GM12878 (cell line): Measurements from ENCODE around the gene GSG1. TPM values are rescaled to one million over a fixed set of nuclear protein-coding genes. Genes with fewer than 3 reads are reported as not detected.

Source experiments
- ATAC-seq: fragments of 200-7000 bp; cut with Tn5 transposase; 3 replicates; pipeline ENCODE4 v1.9.1; 2020; ENCODE audit warnings: mild to moderate bottlenecking, moderate library complexity
- BruUV-seq: library from RNA; stranded (reverse); fragments of 400-500 nt; replicated peaks from 2 replicates; lab custom pipeline; 2021; lab: Mats Ljungman, UMichigan
- CTCF ChIA-PET: fragments of 300-600 bp; sonication (Branson Sonifier 250); formaldehyde crosslinking; extraction: SDS; loops from one replicate; lab custom pipeline; 2021; ENCODE audit warnings: inconsistent platforms; lab: Yijun Ruan, JAX
- POLR2A ChIA-PET: fragments of 350-600 bp; formaldehyde crosslinking; extraction: SDS; loops from one replicate; lab custom pipeline; 2021; ENCODE audit warnings: inconsistent platforms; lab: Charles Lee
- RAD21 ChIA-PET: fragments of 300-600 bp; sonication (Branson Sonifier 250); formaldehyde crosslinking; loops from one replicate; lab custom pipeline; 2023; ENCODE audit warnings: antibody characterized with exemption; ENCODE audit not compliant: unreplicated experiment; lab: Charles Lee
- SMC1A ChIA-PET: fragments of 300-600 bp; sonication (Branson Sonifier 250); formaldehyde crosslinking; loops from one replicate; lab custom pipeline; 2023; ENCODE audit not compliant: unreplicated experiment, uncharacterized antibody; lab: Charles Lee
- DNase-seq: peaks from one replicate; pipeline ENCODE4 v3.0.0-alpha.2; 2011; ENCODE audit warnings: low read depth, low spot score
- FAIRE-seq: peaks from 3 replicates; lab custom pipeline; 2011; peaks lifted over from hg19 to GRCh38; lab: Jason Lieb, UNC
- H2AFZ ChIP-seq: 2 replicates; pipeline ENCODE4 v1.6.0; 2011; ENCODE audit warnings: low read depth, low read length, control low read depth; ENCODE audit not compliant: control insufficient read depth
- H3K27ac ChIP-seq: 2 replicates; pipeline ENCODE4 v1.5.1; 2011; ENCODE audit warnings: control low read depth; ENCODE audit not compliant: control insufficient read depth, insufficient read depth
- H3K27me3 ChIP-seq, 2 experiments: replicated peaks in 1 of 2; 2 replicates each; pipeline versions ENCODE4 v1.6.0 to v1.6.1; 2011; ENCODE audit warnings: low read length in 1 of 2; ENCODE audit not compliant: control insufficient read depth in 2 of 2, insufficient read depth in 2 of 2
- H3K36me3 ChIP-seq, 2 experiments: 2 replicates each; pipeline ENCODE4 v1.5.1; 2011; ENCODE audit warnings: low read length in 1 of 2; ENCODE audit not compliant: control insufficient read depth in 2 of 2, insufficient read depth in 2 of 2
- H3K4me1 ChIP-seq: 2 replicates; pipeline ENCODE4 v1.6.1; 2011; ENCODE audit warnings: mild to moderate bottlenecking, low read length, moderate library complexity, mixed read lengths; ENCODE audit not compliant: control insufficient read depth, insufficient read depth
- H3K4me2 ChIP-seq: 2 replicates; pipeline ENCODE4 v1.6.0; 2011; ENCODE audit warnings: control low read depth; ENCODE audit not compliant: control insufficient read depth, insufficient read depth
- H3K4me3 ChIP-seq: fragments of 200-600 bp; sonication (generic); 2 replicates; pipeline ENCODE4 v1.5.1; 2016
- H3K79me2 ChIP-seq: 2 replicates; pipeline ENCODE4 v1.6.0; 2011; ENCODE audit warnings: low read length; ENCODE audit not compliant: control insufficient read depth, insufficient read depth
- H3K9ac ChIP-seq: 2 replicates; pipeline ENCODE4 v1.8.0; 2011; ENCODE audit warnings: low read length, control low read depth, mixed read lengths; ENCODE audit not compliant: control insufficient read depth, insufficient read depth
- H3K9me3 ChIP-seq: replicated peaks from 3 replicates; pipeline ENCODE4 v1.5.1; 2011; ENCODE audit warnings: mild to moderate bottlenecking, low read length; ENCODE audit not compliant: control insufficient read depth, insufficient read depth
- H4K20me1 ChIP-seq: 2 replicates; pipeline ENCODE4 v1.6.0; 2011; ENCODE audit not compliant: control insufficient read depth, insufficient read depth
- BMI1 ChIP-seq: fragments of 450-650 bp; IDR thresholded peaks from 2 replicates; pipeline ENCODE4 v1.6.1; 2016; ENCODE audit warnings: mild to moderate bottlenecking, moderate library complexity, borderline replicate concordance
- BRCA1 ChIP-seq: IDR thresholded peaks from 2 replicates; pipeline ENCODE4 v1.6.1; 2011; ENCODE audit warnings: low read depth, low read length, improper control_type of control experiment
- CBX5 ChIP-seq: sonication (generic); IDR thresholded peaks from 2 replicates; pipeline ENCODE4 v1.6.1; 2016; ENCODE audit warnings: low read depth, moderate library complexity, mild to moderate bottlenecking, inconsistent platforms
- E4F1 ChIP-seq: fragments of 450-650 bp; IDR thresholded peaks from 2 replicates; pipeline ENCODE4 v1.6.1; 2018; ENCODE audit warnings: borderline replicate concordance, mild to moderate bottlenecking; ENCODE audit not compliant: partially characterized antibody
- EP300 ChIP-seq, 2 experiments: fragments of 150-350 bp in 1 of 2; IDR thresholded peaks; 2 replicates each; pipeline ENCODE4 v1.6.1; 2011 to 2012; ENCODE audit warnings: low read depth in 2 of 2, low read length in 2 of 2, borderline replicate concordance in 1 of 2, improper control_type of control experiment in 1 of 2, inconsistent platforms in 1 of 2; ENCODE audit not compliant: control insufficient read depth in 1 of 2
- ESRRA ChIP-seq: IDR thresholded peaks from 2 replicates; pipeline ENCODE4 v1.6.1; 2012; ENCODE audit warnings: mild to moderate bottlenecking, low read length, improper control_type of control experiment
- HDAC2 ChIP-seq: fragments of 200-600 bp; sonication (generic); IDR thresholded peaks from 2 replicates; pipeline ENCODE4 v1.6.1; 2017
- MEF2B ChIP-seq: fragments of 450-650 bp; IDR thresholded peaks from 2 replicates; pipeline ENCODE4 v1.6.1; 2018; ENCODE audit warnings: mild to moderate bottlenecking, moderate library complexity; ENCODE audit not compliant: partially characterized antibody, poor library complexity, severe bottlenecking
- MXI1 ChIP-seq: fragments of 150-350 bp; IDR thresholded peaks from 2 replicates; pipeline ENCODE4 v1.6.1; 2011; ENCODE audit warnings: low read depth, mild to moderate bottlenecking, inconsistent platforms, low read length, improper control_type of control experiment
- NR2C2 ChIP-seq: IDR thresholded peaks from 2 replicates; pipeline ENCODE4 v1.6.1; 2011; ENCODE audit warnings: borderline replicate concordance, low read depth; ENCODE audit not compliant: control insufficient read depth, insufficient read length
- SRF ChIP-seq, 2 experiments: IDR thresholded peaks; 2 replicates each; pipeline ENCODE4 v1.6.1; 2011; ENCODE audit warnings: low read depth in 2 of 2, low read length in 2 of 2, mild to moderate bottlenecking in 1 of 2, moderate library complexity in 1 of 2
- SUZ12 ChIP-seq: fragments of 200-600 bp; sonication (generic); IDR thresholded peaks from one replicate; pipeline ENCODE4 v1.6.1; 2018; ENCODE audit warnings: antibody characterized with exemption, mild to moderate bottlenecking; ENCODE audit not compliant: unreplicated experiment
- TCF12 ChIP-seq: IDR thresholded peaks from 2 replicates; pipeline ENCODE4 v1.6.1; 2011; ENCODE audit warnings: low read depth, mild to moderate bottlenecking, low read length
- TCF3 ChIP-seq: IDR thresholded peaks from 2 replicates; pipeline ENCODE4 v1.6.1; 2012; ENCODE audit warnings: low read depth, mild to moderate bottlenecking, low read length, borderline replicate concordance; ENCODE audit not compliant: insufficient read depth
- USF2 ChIP-seq: IDR thresholded peaks from 2 replicates; pipeline ENCODE4 v1.6.1; 2011; ENCODE audit warnings: low read depth, low read length, improper control_type of control experiment, borderline replicate concordance
- YY1 ChIP-seq: IDR thresholded peaks from 2 replicates; pipeline ENCODE4 v1.6.1; 2011; ENCODE audit warnings: low read depth, mild to moderate bottlenecking, low read length
- ZSCAN29 ChIP-seq: fragments of 450-650 bp; IDR thresholded peaks from 2 replicates; pipeline ENCODE4 v1.6.1; 2017; ENCODE audit warnings: mild to moderate bottlenecking, moderate library complexity
- WGBS: methylation state at CpG from one replicate; pipeline ENCODE4 v1.1.6; 2016; ENCODE audit warnings: low lambda C conversion rate; ENCODE audit not compliant: insufficient replicate concordance, insufficient coverage; ENCODE audit errors: missing lambda C conversion rate; 5-methylcytosine and 5-hydroxymethylcytosine counted together
- in situ Hi-C: fragments of 300-500 bp; cut with MboI; formaldehyde crosslinking; loops from 9 replicates; pipeline ENCODE4 v1.14.3; 2018; ENCODE audit warnings: mixed read lengths
- intact Hi-C: fragments of 100-400 bp; cut with micrococcal nuclease; formaldehyde crosslinking; loops from one replicate; pipeline ENCODE4 v1.14.2; 2022; ENCODE audit not compliant: unreplicated experiment
- polyA plus RNA-seq, 11 experiments: library from polyadenylated mRNA; depleted of rRNA in 4 of 11; unstranded in 6 of 11; stranded (reverse) in 5 of 11; fragments of >200 nt; fragmentation: Nextera tagmentation in 4 of 11; fragmentation: Illumina TruSeq in 1 of 11; extraction: Ambion mirVana in 4 of 11; extraction: Trizol in 1 of 11; gene quantifications; 1 replicate in 1 of 11; 2 replicates in 10 of 11; pipeline versions ENCODE4 v1.2.1 to v1.2.3, GENCODE V29; 2011 to 2016; ENCODE audit warnings: inconsistent platforms in 2 of 11, missing spikeins in 2 of 11, low read depth in 1 of 11
- total RNA-seq, 4 experiments: library from RNA; depleted of rRNA in 3 of 4; stranded (reverse); fragments of >200 nt in 3 of 4; fragmentation: Illumina TruSeq in 1 of 4; extraction: Trizol in 1 of 4; gene quantifications; 2 replicates each; pipeline versions ENCODE4 v1.2.1 to v1.2.3, GENCODE V29; 2013 to 2021

The GSG1 gene
- total and polyA plus RNA-seq, 10 of the 15 experiments (the other 5 are each of a cell fraction or from before 2014, with no cell fraction given) = not detected

GRCh38 chr12:13101821-13102375 lies 1.6 kb downstream of the GSG1 start (continued):
- no peak for TF ChIP-seq NR2C2
- no peak for TF ChIP-seq ZSCAN29
- no peak for TF ChIP-seq BRCA1
- TF ChIP-seq, all 136 proteins: peak for 0

GRCh38 chr12:13100882-13101769 lies 2.3 kb downstream of the GSG1 start:
- H4K20me1 ChIP-seq = no peaks in the 10 kb centered on the region
- ChIA-PET SMC1A (interaction anchor here (0.6 kb wide), 1 partner anchor 72 kb away, joined by 3 read pairs; no protein-coding TSS in a partner anchor), POLR2A (no interaction called here), CTCF (interaction anchor here (1.5 to 2.7 kb wide), 3 partner anchors 9 to 312 kb away, joined by 3 to 7 read pairs (median 3); no protein-coding TSS in a partner anchor), RAD21 (interaction anchor here (1.4 kb wide), 1 partner anchor 111 kb away, joined by 5 read pairs; no protein-coding TSS in a partner anchor)
- H3K27me3 ChIP-seq = peaks cover 2 to 12% of the 10 kb centered on the region in 2 experiments; a peak in 3 of 4 replicates
- no peak for DNase-seq
- peak; percentile 63 for TF ChIP-seq MEF2B
- TF ChIP-seq TCF12 = 0 out of 2 replicates have a peak, but pooled peaks have one; percentile 43
- TF ChIP-seq YY1 = 0 out of 2 replicates have a peak, but pooled peaks have one; percentile 21
- peak; percentile 70 for TF ChIP-seq SUZ12
- 0 out of 2 replicates have a peak, but pooled peaks have one; percentile 6 for TF ChIP-seq TCF3
- TF ChIP-seq E4F1 = peak; percentile 81
- no peak for TF ChIP-seq USF2
- TF ChIP-seq CBX5 = no peak
- TF ChIP-seq BMI1 = peak; percentile 92
- no peak for TF ChIP-seq HDAC2
- no peak; a peak in 1 of 4 replicates for TF ChIP-seq EP300 (IDR thresholded peaks at IDR 0.05; ENCODE audit: borderline replicate concordance in 1 of 2, control insufficient read depth in 1 of 2, low read depth in 2 of 2, low read length in 2 of 2)
- peak; percentile 97 for TF ChIP-seq MXI1
- TF ChIP-seq SRF (IDR thresholded peaks at IDR 0.05; ENCODE audit: low read depth in 2 of 2, low read length in 2 of 2) = peak; percentile 27 to 47; a peak in 1 of 4 replicates
- TF ChIP-seq ESRRA = no peak
- H3K36me3 ChIP-seq = no peaks in the 10 kb centered on the region
- no peaks in the 10 kb centered on the region for H3K79me2 ChIP-seq
- no TSS peak for BruUV-seq
- intact Hi-C loops (no loop called here), in situ Hi-C loops (no loop called here)
- H3K4me2 ChIP-seq = peak overlapping the region; percentile 91
- H3K27ac ChIP-seq = no peak overlapping the region
- H2AFZ ChIP-seq = peak overlapping the region; percentile 69
- H3K4me1 ChIP-seq = peaks cover 14% of the 10 kb centered on the region; the same call in 1 of the 2 replicates
- no peak overlapping the region for H3K9ac ChIP-seq
- WGBS = 6% methylated on average over 58 of the region's 79 CpGs
- FAIRE-seq = no peak
- peak overlapping the region; percentile 51 for H3K4me3 ChIP-seq
- ATAC-seq = peak; percentile 96
- H3K9me3 ChIP-seq = no peaks in the 10 kb centered on the region
